GM12892 (cell line): ENCODE results near the gene KLHDC9.

Experiments used
- POLR2A ChIP-seq: IDR thresholded peaks from 2 replicates; pipeline ENCODE4 v1.6.1; 2011; ENCODE audit warnings: low read depth, low read length, control low read depth
- POLR2AphosphoS5 ChIP-seq: IDR thresholded peaks from 2 replicates; pipeline ENCODE4 v1.6.1; 2011; ENCODE audit warnings: low read depth, low read length, control low read depth
- TAF1 ChIP-seq: IDR thresholded peaks from 2 replicates; pipeline ENCODE4 v1.6.1; 2011; ENCODE audit warnings: low read depth, mild to moderate bottlenecking, control low read depth, low read length, borderline replicate concordance

GRCh38 chr1:161140755-161141400 is 42.7 kb downstream of the KLHDC9 start:
- TF ChIP-seq POLR2AphosphoS5, result no peak
- TF ChIP-seq POLR2A, result no peak
- TF ChIP-seq TAF1, result no peak
